ENCODE results near the gene AQP2.

Gene AQP2

GRCh38 chr12:49950273-49951251 is at the start of gene AQP2:
TSS of gene AQP2 (plus strand) at chr12:49950737. CDS start at chr12:49950831, 94 bp downstream.
- DNase-seq = no peak

GRCh38 chr12:49901026-49901425 is 49.5 kb upstream of the AQP2 start:
- no peak for DNase-seq

- DNase-seq = no peak
These were observed 48.6 kb upstream of the AQP2 start for GRCh38 chr12:49901986-49902385.

GRCh38 chr12:49902399-49903350 is 47.9 kb upstream of the AQP2 start:
- no peak for DNase-seq

GRCh38 chr12:49903351-49903699 is 47.2 kb upstream of the AQP2 start:
- no peak for DNase-seq

GRCh38 chr12:49903700-49904423 is 46.7 kb upstream of the AQP2 start, which contains the start of gene FAIM2:
TSS of gene FAIM2 (minus strand) at chr12:49903900. CDS start at chr12:49903792, 108 bp downstream.
- DNase-seq = peak; percentile 21

- DNase-seq = no peak
These were observed 45.9 kb upstream of the AQP2 start for GRCh38 chr12:49904601-49905000.

- DNase-seq = no peak
These were observed 44.7 kb upstream of the AQP2 start for GRCh38 chr12:49905718-49906314.

GRCh38 chr12:49907352-49907751 is 43.2 kb upstream of the AQP2 start:
- DNase-seq = no peak

GRCh38 chr12:49909356-49909755 is 41.2 kb upstream of the AQP2 start:
- DNase-seq = no peak

GRCh38 chr12:49909826-49910225 is 40.7 kb upstream of the AQP2 start:
- no peak for DNase-seq

GRCh38 chr12:49910331-49911212 is 40.0 kb upstream of the AQP2 start:
- no peak for DNase-seq

- no peak for DNase-seq
These were observed 39.3 kb upstream of the AQP2 start for GRCh38 chr12:49911213-49911605.

- DNase-seq = no peak
These were observed 37.9 kb upstream of the AQP2 start for GRCh38 chr12:49912345-49913255.

- no peak for DNase-seq
These were observed 34.2 kb upstream of the AQP2 start for GRCh38 chr12:49916129-49916919.

GRCh38 chr12:49917166-49917787 is 33.3 kb upstream of the AQP2 start:
- no peak for DNase-seq

GRCh38 chr12:49917788-49918173 is 32.8 kb upstream of the AQP2 start:
- DNase-seq = no peak

- no peak for DNase-seq
These were observed 30.2 kb upstream of the AQP2 start for GRCh38 chr12:49920241-49920914.

Data from stimulated activated CD4-positive, alpha-beta T cell treated with anti-CD3 and anti-CD28 coated beads, Interleukin-1b, Interleukin-23, amount 100 ng/mL, for 48 hours (primary cell).